GM19438 (cell line): ENCODE measurements around the gene CARD6.
A peak's percentile ranks its signal among the peaks of the same experiment; 100 is the strongest.
"Not testable (repeated sequence)": the region's sequence is repeated elsewhere in the genome, so short reads cannot be mapped to it uniquely, and the experiment has no call there.

ENCODE experiments used
- ATAC-seq: cut with Tn5 transposase; IDR thresholded peaks from one replicate; pipeline ENCODE4 v1.9.1; 2021; ENCODE audit warnings: low read depth; ENCODE audit not compliant: unreplicated experiment

Gene CARD6

DNA sequence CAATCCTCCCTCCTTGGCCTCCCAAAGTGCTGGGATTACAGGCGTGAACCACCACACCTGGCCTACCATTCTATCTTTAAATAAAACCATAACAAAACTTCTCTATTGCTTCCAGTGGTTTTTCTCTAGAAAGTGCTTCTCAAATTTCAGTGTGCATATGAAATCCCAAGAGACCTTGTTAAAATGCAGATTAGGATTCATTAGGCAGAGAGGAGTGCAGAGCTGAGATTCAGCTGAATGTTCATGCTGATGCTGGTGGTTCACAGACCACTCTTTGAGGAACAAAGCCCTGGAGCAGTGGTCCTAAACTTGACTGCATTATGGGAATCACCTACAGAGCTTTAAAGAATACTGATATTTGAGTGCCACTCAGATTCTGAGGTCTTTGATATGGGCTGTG lies 28.2 kb downstream of the CARD6 start:
- ATAC-seq: no peak

DNA sequence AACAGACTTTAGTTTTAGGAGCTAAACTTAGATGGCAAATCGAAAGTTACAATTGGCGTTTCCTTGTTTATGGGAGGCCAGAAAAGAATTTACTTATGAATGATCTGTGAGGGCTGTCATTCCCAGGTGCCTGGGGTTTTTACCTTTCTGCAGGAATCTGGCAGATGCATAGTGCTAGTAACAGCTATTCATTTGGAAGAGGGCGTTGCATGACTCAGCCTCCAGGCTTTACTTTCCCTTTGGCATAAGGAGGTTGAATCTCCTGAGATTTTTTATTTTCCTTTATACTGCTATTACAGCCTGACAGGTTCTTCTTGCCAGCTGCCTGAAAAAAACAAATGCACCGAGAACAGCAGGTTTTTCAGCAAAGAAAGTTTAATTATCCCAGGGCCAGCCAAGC lies 30.0 kb downstream of the CARD6 start:
- ATAC-seq: no peak

DNA sequence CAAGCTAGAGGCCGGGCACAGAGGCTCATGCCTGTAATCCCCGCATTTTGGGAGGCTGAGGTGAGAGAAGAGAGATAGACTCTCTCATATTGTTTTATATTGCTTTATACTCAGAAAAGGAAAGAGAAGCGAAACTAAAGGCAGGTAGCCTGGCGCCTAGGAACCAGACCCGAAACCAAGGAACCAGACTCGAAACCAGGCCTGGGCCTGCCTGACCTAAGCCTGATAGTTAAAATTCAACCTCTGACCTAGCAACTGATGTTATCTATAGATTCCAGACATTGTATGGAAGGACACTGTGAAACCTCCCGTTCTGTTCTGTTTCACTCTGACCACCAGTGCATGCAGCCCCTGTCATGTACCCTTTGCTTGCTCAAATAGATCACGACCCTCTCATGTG lies 31.1 kb downstream of the CARD6 start:
- ATAC-seq: not testable (repeated sequence)

DNA sequence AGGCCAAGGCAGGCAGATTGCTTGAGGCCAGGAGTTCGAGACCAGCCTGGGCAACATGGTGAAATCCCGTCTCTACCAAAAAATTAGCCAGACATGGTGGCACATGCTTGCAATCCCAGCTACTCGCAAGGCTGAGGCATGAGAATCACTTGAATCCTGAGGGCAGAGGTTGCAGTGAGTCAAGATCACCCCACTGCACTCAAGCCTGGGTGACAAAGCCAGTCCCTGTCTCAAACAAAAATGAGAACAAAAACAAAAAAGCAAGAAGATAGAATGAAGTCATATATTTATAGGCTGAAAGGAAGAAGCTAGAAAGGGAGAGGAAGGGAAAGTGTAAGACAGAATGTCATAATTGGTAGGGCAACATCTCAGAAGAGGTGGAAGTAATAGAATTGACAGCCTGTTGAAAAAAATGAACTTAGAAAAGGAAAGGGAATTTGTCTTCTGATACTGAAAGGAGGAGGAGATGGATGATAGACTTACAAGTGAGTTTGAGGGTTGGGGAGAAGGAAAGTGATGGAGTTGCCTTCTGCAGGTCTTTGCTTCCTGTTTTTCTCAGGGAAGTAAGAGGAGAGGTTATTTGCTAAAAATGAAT lies 32.2 kb downstream of the CARD6 start:
- no peak for ATAC-seq

DNA sequence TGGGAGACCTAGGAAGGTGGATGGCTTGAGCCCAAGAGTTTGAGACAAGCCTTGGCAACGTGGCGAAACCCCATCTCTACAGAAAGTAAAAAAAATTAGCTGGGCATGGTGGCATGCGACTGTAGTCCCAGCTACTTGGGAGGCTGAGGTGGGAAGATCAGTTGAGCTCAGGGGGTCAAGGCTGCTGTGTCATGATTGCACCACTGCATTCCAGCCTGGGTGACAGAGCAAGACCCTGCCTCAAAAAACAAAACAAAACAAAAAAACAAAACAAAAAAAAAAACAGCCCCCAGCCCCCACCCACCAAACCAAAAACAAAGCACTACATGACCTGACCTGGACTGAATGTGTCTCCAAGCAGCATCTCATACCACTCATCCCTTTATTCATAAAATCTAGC lies 34.8 kb downstream of the CARD6 start:
- ATAC-seq: no peak

DNA sequence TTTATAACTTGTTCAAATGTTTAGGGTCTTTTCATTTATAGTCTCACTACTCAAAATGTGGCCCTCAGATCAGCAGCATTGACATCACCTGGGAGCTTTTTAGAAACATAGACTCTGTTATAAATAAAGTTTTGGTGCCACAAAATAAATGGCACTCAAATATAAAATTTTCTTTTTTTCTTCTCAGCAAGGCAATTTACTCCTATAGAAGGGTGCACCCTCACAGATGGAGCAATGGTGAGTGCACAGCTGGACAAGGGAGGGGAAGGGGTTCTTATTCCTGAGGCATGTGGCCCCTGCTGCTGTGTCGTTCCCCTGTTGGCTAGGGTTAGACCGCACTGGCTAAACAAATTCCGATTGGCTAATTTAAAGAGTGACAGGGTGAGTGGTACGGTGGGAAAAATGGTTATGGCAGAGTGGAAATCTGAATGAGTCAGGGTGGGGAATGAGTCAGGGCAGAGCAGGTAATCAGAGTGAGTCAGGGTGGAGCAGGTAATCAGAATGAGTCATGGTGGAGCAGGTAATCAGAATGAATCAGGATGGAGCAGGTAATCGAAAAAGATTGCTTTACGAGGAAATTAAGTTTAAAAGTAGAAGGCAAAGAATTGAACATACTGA lies 36.3 kb downstream of the CARD6 start:
- ATAC-seq: no peak

DNA sequence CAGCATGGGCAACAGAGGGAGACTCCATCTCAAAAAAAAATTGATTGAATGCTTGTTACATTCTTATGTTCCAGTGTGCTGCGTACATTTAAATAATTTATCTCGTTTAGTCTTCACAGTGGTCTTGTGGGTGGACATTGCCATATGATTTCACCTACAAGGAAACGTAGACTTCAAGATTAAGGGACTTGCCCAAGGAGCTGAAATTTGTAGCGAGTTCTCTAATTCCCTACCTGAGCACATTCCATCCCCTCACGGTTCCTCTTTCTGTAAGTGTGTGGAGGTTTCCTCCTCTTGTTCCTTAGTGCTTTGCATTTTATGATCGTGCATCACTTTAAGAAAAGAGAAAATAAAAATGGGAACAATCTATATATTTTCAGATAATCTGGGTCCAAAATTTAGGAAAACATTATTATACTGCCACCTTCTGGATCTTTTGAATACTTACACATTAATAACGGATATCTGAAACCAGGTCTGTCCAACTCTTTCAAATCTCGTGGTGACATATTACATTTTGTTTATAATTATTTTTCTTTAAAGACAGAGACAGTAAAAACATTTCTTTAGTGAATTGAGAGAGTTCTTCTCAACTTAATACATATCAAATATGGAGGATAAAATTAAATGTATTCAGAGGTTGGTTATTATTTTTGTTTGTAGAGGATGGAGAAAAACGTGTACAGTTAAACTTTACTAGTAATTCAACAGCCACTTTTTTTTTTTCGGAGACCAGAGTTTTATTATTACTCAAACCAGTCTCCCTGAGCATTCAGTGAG lies 38.2 kb downstream of the CARD6 start:
- no peak for ATAC-seq

DNA sequence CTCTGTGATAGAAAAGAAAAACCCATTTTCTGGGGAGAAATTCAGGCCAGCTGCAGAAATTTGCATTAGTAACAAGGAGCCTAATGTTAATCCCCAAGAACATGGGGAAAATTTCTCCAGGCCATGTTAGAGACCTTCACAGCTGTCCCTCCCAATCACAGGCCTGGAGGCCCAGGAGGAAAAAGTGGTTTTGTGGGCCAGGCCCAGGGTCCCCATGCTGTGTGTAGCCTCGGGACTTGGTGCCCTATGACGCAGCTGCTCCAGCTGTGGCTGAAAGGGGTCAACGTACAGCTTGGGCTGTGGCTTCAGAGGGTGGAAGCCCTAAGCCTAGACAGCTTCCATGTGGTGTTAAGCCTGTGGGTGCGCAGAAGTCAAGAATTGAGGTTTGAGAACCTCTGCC lies 41.1 kb downstream of the CARD6 start:
- no peak for ATAC-seq

DNA sequence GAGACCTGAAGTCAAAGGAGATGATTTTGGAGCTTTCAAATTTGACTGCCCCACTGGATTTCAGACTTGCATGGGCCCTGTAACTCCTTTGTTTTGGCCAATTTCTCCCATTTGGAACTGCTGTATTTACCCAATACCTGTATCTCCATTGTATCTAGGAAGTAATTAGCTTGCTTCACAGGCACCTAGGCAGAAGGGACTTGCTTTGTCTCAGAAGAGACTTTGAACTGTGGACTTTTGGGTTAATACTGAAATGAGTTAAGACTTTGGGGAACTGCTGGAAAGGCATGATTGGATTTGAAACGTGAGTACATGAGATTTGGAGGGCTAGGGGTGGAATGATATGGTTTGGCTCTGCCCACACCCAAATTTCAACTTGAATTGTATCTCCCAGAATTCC lies 41.9 kb downstream of the CARD6 start:
- not testable (repeated sequence) for ATAC-seq

DNA sequence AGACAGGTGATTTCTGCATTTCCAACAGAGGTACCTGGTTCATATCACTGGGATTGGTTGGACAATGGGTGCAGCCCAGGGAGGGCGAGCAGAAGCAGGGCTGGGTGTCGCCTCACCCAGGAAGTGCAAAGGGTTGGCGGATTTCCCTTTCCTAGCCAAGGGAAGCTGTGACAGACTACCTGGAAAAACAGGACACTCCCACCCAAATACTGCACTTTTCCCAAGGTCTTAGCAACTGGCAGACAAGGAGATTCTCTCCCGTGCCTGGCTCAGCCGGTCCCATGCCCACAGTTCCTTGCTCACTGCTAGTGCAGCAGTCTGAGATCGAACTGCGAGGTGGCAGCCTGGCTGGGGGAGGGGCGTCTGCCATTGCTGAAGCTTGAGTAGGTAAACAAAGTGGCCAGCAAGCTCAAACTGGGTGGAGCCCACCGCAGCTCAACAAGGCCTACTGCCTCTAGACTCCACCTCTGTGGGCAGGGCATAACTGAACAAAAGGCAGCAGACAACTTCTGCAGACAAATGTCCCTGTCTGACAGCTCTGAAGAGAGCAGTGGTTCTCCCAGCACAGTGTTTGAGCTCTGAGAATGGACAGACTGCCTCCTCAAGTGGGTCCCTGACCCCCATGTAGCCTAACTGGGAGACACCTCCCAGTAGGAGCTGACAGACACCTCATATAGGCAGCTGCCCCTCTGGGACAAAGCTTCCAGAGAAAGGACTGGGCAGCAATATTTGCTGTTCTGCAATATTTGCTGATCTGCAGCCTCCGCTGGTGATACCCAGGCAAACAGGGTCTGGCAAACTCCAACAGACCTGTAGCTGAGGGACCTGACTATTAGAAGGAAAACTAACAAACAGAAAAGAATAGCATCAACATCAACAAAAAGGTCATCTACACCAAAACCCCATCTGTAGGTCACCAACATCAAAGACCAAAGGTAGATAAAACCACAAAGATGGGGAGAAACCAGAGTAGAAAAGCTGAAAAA lies 54.6 kb downstream of the CARD6 start:
- ATAC-seq: not testable (repeated sequence)

DNA sequence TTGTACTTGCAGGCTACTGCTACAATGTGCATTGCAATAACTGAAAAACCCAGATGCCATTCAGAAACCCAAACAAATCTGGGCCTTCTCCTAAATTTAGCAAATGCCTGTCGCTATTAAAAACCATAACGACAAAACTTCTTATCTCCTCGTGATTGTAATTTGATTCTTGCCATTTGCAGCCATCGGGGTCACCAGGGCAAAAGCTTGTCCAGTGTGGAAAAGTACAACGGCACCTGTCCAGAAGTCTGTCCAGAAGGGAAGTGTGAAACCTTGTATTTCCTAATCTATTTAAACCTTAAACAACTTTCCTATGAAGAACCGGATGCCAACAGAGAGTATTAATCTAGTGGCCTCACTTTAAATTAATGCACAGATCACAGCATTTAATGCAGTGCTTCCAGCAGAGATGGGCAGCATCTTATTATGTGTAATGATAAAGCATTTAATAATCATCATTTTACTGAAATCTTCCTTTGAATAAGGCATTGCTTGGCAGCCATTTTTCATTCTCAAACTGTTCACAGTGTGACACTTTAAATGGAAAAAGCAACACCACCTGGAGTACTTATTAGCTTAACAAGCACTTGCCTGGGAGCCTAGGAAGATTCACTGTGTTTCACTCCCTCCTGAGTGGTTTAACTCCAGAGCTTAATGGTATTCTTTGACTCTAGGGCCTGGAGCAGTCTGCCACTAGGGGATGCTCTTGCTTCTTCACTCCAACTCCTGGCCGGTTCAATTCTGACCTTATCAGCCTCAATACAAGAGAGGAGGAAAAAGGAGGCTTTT lies 63.2 kb downstream of the CARD6 start:
- peak; percentile 85 for ATAC-seq

DNA sequence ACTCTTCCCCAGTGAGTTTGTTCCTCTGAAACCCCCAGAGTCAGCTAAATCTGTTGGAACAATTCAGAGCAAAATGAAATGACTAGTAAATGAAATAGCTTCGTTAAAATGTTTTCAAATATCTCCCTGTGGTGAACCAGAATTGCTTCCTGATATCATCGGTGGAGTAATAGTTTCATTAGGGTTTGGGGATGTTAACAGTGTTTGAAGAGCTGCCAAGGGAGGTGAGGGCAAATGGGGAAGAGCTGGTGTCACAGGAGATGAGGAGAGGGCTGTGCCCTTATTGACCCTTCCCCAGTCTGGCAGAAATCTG lies 63.8 kb downstream of the CARD6 start:
- ATAC-seq: peak; percentile 28

DNA sequence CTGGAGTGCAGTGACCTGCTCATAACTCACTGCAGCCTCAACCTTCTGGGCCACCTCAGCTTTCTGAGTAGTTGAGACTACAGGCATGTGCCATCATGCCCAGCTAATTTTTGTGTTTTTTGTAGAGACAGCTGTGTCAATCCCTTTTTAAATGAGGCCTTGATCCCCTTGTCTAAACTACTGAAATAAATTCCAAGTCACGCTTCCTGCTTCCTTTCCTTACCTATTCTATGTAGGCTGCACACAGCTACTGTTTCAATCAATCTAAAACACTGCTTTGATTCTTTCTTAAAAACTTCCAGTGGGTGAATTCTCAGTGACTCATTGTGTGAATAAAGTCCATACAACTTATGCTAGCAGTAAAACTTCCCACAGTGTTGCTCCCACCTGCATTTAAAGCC lies 65.2 kb downstream of the CARD6 start:
- no peak for ATAC-seq

DNA sequence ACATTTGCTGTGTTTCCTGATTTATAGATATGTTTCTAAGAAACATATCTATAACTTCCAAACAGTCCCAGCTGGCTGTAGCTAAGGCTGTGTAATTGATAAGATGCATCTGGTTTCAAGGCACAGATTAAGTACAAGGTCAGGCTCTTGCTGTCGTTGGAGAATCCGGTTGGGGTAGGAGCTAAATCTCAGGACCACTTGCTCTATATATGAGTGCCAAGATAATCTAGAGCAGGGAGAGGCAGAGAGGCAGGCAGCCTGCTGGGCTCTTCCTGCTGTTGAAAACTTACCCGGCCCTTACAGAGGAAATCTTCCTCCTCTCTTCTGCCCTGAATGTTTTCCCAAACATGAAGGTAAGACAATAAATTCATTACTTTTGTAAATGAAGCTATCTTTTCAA lies 68.1 kb downstream of the CARD6 start, which contains the start of gene C7:
C7 (plus strand) TSS at position 234 of the 400 bp plus-strand sequence; CDS start at position 348, 114 bp downstream.
- ATAC-seq: no peak

DNA sequence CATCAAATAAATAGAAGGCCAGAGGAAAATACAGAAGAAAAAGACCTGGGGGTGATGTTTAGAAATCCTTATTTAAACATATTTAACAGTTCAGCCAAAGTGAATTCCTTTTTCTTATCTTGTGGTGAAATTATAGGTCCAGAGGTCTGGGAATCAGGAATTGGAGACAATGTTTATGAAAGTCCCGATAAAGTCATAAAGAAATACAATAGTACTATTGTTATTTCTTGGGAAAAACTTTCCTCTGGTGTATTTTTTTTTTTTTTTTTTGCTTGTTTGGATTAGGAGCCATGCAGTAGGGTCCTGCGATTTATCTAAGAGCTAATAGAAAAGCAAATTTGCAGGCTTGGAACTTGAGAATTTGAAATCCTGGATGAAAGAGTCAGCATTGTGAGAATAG lies 68.6 kb downstream of the CARD6 start:
- no peak for ATAC-seq
